Hematopoietic multipotent progenitor cell treated with erythropoietin and hydrocortisone succinate and interleukin-3 and kit ligand, for 8 days (in vitro differentiated cells): ENCODE data around the gene KCP.

Experiments used
- DNase-seq: peaks from one replicate; pipeline ENCODE4 v3.0.0-alpha.2; 2015

The KCP gene

DNA sequence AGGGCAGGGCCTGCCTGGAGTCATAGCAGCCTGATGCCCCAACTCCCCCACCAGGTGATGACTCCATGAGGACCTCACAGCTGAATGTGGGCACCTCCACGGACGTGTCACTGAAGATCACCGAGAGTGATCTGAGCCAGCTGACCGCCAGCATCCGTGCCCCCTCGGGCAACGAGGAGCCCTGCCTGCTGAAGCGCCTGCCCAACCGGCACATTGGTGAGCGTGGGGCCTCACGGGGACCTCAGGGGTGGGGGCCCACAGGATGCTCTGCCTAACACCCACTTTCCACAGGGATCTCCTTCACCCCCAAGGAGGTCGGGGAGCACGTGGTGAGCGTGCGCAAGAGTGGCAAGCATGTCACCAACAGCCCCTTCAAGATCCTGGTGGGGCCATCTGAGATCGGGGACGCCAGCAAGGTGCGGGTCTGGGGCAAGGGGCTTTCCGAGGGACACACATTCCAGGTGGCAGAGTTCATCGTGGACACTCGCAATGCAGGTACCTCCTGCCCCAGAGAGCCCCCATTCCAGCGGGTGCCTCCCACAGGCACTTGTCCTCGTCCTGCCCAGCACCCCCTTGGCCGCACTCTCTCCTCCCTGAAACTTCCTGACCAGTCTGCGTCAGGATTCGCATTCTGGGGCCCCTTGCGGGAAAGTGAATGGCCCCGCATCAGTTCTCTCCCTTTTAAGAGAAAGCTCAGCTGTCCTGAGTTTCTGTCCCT, 57.8 kb downstream of the KCP start:
- DNase-seq: no peak

DNA sequence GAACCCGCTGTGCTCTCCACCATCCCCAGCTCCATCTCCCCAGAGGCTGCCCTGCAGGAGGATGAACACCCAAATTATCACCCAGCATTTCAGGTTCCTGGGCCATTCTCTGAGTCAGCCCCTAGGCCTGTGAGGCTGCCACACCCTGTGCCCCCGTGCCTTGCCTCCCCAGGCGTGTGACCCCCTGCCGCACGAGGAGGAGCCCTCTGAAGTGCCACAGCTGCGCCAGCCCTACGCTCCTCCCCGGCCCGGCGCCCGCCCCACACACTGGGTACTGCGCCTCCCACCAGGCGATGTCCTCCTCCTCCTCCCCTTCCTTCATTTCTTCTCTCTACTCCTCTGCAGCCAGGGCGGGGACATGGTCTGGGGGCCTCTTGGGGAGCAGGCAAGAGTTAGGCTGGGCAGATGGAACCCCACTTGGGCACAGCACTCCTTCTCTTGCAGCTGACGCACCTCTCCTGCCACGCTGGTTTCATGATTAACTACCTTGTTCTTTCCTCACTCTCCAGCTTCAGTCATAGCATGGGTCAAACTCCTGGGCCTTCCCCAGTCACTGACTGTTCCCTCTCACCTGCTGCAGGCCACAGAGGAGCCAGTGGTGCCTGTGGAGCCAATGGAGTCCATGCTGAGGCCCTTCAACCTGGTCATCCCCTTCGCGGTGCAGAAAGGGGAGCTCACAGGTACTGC, 60.6 kb downstream of the KCP start:
- DNase-seq: no peak

DNA sequence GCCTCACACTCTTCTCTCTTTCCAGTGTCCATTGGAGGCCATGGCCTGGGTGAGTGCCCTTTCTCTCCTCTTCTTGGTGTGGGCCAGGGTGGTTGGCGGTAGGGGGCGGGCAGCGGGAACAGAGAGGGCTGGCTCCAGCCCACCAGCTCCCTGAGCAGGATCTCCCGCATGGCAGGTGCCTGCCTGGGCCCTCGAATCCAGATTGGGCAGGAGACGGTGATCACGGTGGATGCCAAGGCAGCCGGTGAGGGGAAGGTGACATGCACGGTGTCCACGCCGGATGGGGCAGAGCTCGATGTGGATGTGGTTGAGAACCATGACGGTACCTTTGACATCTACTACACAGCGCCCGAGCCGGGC, 61.4 kb downstream of the KCP start:
- DNase-seq: no peak

DNA sequence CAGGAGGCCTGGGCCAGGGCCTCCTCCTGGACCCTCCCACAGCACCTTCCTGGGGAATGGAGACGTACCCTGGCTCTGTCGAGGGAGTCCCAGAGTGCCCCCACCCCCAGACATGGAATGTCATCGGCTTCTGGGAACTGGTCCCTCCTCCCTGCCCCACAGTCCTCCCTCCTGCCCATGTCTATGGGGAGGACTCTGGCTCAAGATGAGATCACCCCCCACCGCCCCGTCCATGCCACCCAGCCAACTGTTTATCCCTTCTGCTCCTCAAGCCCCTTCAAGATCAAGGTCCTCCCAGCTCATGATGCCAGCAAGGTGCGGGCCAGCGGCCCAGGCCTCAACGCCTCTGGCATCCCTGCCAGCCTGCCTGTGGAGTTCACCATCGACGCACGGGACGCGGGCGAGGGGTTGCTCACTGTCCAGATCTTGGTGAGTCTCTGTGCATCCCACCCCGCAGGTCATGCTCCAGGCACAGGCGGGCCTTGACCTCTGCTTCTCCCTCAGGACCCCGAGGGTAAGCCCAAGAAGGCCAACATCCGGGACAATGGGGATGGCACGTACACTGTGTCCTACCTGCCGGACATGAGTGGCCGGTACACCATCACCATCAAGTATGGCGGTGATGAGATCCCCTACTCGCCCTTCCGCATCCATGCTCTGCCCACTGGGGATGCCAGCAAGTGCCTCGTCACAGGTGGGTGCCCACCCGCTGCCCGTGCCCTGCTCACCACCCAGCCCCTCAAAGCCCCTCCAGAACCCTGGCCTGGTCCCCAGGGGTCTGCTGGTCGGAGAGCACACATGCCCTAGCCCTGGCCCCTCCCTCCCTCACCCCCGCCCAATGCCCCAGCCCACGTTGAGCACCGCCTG, 62.0 kb downstream of the KCP start:
- no peak for DNase-seq

DNA sequence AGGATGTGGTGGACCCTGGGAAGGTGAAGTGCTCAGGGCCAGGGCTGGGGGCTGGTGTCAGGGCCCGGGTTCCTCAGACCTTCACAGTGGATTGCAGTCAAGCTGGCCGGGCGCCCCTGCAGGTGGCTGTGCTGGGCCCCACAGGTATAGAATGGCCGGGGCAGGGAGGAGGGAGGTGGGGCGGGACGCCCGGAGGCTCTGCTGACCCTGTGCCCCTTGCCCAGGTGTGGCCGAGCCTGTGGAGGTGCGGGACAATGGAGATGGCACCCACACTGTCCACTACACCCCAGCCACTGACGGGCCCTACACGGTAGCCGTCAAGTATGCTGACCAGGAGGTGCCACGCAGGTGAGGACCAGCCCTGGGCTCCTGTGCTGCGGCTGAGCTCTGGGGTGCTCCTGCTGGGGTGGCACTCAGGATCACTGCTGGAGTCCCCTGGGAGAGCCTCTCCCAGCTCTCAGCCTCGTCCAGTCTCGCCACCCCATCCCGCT, 62.7 kb downstream of the KCP start:
- DNase-seq: no peak

DNA sequence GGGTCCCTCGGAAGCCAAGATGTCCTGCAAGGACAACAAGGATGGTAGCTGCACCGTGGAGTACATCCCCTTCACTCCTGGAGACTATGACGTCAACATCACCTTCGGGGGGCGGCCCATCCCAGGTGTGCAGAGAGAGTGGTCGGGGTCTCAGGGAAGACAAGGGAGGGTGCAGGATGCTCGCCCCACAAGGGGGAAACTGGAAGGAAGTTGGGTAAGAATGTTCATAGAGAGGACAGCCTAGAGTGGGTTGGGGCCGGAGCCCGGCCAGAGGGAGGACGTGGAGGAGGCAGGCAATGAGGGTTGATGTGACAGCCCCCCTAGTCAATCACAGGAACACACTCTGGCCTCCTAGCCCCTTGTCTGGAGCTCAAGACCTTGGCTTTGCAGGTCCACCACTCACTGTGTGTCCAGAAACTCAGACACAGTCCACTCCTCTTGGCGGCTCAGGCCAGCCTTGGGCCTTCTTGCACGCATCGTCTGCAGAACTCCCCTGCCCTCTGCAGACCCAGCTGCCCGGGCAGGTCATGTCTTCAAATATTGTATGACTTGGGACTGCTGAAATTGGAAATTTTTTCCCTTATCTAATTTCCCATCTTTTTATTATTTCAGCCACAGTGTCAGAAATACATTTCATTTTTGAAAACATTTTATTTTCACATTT, 63.6 kb downstream of the KCP start:
- no peak for DNase-seq

DNA sequence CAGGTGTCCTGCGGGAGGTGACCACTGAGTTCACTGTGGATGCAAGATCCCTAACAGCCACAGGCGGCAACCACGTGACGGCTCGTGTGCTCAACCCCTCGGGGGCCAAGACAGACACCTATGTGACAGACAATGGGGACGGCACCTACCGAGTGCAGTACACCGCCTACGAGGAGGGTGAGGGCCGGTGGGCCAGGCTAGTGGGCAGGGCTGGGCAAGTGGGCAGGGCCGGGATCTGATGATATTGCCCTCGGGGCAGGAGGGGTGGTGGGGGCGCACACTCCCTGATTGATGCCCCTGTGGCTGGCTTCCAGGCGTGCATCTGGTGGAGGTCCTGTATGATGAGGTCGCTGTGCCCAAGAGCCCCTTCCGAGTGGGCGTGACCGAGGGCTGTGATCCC, 64.5 kb downstream of the KCP start:
- DNase-seq: no peak

DNA sequence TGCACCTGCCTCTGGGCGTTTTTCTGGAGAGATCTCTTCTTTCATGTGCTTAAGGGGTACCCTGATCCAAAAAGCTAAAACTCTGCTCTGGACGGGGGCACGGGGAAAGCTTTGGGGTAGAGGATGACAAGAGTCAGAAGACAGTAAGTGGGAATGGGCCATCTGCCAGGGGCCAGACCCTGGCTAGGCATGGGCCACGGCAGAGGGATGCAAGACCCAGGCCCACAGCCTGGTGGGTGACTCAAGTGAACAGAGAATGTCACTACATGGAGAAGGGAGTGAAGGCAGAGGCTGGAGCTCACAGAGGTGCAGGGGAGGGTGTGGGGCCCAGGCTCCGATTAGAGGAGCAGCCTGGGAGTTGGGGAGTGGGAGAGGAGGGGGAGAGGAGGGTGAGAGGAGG, 65.0 kb downstream of the KCP start:
- DNase-seq: no peak

DNA sequence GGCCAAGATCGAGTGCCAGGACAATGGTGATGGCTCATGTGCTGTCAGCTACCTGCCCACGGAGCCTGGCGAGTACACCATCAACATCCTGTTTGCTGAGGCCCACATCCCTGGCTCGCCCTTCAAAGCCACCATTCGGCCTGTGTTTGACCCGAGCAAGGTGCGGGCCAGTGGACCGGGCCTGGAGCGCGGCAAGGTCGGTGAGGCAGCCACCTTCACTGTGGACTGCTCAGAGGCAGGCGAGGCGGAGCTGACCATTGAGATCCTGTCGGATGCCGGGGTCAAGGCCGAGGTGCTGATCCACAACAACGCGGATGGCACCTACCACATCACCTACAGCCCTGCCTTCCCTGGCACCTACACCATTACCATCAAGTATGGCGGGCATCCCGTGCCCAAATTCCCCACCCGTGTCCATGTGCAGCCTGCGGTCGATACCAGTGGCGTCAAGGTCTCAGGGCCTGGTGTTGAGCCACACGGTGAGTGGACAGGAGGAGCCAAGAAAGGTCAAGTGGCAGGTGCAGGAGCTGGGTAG, 65.7 kb downstream of the KCP start:
- no peak for DNase-seq

DNA sequence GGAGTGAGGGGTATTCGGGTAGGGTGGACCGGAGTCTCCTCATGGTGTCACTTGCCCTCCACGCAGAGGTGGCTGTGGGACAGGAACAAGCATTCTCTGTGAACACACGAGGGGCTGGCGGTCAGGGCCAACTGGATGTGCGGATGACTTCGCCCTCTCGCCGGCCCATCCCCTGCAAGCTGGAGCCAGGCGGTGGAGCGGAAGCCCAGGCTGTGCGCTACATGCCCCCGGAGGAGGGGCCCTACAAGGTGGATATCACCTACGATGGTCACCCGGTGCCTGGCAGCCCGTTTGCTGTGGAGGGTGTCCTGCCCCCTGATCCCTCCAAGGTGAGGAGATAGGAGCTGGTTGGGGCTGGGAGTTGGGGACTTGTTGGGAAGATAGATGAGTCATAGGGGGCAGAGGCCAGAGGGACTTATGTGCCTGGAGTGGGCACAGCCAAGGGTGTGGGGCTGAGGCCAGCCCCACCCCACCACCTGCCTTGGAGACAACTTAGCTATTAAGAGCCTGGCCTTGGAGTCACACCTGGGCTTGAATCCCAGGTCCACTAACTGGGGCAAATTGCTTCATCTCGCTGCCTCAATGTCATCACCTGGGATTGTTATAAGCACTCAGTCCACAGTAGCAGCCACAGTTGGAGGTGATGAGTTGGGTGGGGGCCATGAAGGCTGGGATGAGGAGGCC, 66.4 kb downstream of the KCP start:
- no peak for DNase-seq

DNA sequence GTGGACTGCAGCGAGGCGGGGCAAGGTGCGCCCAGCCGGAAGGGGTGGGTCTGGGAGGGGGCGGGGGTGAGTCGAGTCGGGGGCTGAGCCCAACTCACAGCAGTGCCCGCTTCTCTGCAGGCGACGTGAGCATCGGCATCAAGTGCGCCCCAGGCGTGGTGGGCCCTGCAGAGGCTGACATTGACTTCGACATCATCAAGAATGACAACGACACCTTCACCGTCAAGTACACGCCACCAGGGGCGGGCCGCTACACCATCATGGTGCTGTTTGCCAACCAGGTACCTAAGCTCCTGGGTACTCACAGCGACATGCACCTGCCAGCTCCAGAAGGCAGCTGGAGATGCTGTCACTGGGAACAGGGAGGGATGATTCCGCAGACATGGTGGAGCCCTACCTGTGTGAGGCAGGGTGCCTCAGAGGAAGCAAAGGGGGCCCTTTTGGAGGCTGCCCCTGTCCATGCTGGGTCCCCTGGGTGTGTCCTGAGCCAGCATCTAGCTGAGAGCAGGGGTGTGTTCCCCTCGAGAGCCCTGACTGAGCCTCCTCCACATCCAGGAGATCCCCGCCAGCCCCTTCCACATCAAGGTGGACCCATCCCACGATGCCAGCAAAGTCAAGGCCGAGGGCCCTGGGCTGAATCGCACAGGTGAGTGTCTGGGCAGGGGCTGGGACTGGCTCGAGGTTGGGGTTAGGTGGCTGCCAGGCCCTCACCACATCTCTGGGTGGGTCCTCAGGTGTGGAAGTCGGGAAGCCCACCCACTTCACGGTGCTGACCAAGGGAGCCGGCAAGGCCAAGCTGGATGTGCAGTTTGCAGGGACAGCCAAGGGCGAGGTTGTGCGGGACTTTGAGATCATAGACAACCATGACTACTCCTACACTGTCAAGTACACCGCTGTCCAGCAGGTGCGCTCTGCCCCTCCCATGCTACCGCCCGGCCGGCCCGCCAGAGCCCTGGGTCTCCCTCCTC, 67.6 kb downstream of the KCP start:
- DNase-seq: no peak

DNA sequence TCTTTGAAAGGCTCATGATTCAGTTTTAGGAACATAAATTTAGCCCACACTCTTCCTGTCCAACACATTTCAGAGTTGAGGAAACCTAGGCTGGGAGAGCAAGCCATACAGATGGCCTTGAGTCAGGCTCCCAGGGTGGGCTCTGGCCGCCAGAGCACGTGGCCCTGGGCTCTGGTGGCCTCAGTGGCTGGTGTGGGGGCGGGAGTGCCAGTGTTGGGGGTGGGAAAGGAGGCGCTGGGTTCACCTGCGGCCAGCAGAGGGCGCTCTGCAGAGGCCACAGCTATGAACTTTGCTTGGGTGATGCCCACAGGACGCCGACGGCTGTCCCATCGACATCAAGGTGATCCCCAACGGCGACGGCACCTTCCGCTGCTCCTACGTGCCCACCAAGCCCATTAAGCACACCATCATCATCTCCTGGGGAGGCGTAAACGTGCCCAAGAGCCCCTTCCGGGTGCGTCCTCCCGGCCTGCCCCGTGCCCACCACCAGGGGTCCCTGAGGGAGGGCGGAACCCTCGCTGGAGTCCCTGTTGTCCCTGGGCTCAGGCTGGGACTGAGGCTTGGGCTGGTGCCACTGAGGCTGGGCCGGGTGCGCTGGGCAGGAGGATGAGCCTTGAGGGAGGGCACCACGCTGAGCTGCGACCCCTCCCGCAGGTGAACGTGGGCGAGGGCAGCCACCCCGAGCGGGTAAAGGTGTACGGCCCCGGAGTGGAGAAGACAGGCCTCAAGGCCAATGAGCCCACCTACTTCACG, 68.4 kb downstream of the KCP start:
- DNase-seq: peak; percentile 64

DNA sequence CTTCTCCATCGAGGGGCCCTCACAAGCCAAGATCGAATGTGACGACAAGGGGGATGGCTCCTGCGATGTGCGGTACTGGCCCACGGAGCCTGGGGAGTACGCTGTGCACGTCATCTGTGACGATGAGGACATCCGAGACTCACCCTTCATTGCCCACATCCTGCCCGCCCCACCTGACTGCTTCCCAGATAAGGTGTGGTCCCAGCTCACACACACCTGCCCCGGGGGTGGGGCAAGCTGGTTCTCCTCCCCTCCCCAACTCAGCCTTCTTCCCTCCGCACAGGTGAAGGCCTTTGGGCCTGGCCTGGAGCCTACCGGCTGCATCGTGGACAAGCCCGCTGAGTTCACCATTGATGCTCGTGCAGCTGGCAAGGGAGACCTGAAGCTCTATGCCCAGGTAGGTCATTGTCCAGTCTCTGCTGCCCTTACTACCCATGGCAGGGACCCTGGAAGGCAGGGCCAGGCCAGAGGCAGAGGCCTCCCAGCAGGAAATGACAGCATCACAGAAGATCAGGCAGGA, 69.3 kb downstream of the KCP start:
- no peak for DNase-seq

DNA sequence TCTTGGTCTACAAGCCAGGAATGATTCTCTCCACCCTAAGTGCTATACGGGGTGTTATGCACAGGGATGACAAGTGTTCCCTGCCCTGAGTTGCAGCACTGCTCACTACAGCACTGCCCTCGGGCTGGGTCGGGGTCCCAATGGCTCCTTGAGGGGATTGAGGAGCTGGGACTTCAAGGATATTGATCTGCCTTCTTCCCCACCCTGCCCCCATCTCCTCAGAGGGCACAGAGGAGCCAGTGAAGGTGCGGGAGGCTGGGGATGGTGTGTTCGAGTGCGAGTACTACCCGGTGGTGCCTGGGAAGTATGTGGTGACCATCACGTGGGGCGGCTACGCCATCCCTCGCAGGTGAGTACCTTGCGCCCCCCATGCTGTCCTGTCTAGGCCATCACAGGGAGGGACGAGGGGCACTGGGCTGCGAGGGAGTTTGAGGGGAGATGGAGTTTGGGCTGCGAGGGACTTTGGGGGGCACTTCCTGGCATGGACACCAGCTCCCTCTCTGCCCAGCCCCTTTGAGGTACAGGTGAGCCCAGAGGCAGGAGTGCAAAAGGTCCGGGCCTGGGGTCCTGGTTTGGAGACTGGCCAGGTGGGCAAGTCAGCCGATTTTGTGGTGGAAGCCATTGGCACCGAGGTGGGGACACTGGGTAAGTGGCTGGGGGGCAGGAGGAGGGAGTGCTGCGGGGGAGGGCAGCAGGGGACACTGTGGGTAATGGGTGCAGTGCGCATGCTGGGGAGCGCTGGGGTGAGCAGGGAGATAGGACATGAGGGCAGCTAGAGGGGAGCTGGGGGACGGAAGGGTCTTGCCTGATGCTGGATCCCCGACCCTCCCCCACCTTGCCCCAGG, 70.0 kb downstream of the KCP start:
- DNase-seq: no peak

DNA sequence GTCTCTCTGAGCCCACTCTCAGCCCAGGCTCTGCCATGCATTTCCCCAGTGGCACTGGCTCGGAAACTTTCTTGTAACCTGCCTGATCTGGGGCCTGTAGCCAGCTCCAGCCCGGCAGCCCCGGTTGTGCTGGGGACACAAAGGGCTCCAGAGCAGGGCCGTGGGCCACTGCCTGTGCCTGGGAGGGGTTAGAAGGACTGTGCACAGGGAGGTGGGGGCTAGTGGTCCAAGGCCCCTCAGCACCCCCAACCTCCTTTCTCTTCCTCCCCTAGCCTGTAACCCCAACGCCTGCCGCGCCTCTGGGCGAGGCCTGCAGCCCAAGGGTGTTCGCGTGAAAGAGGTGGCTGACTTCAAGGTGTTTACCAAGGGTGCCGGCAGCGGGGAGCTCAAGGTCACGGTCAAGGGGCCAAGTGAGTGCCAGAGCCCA, 70.7 kb downstream of the KCP start:
- DNase-seq: no peak

DNA sequence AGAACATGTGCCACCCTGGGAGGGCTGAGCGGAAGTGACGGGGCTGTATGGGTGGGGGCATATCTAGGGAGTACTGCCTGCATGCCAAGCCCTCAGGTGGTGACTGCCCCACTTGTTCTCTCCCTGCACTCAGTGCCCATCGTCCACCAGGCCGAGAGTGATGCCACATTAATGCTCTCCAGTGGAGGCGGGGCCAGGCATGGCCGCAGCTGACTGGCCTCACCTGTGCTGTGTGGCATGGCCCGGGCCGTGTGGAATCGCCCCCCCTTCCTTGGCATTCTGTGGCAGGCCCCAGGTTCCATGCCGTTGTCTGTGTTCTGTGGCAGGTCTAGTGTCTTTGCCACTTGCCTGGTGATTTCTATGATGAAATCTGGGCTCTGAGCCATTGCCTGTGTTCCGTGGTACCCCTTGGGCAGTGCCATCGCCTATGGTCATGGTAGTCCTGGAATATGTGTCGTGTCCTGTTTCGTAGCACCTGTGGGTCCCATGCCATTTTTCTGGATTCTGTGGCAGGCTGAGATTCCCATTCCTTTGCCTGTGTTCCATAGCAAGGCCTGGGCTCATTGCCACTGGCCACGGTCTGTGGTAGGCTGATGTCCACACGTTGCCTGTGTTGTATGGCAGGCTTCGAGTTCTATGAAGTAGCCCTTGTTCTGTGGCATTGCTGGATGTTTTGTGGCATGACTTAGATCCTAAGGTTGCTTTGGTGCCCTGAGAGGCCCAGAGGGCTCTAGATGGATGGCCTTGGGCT, 71.4 kb downstream of the KCP start:
- DNase-seq: no peak

DNA sequence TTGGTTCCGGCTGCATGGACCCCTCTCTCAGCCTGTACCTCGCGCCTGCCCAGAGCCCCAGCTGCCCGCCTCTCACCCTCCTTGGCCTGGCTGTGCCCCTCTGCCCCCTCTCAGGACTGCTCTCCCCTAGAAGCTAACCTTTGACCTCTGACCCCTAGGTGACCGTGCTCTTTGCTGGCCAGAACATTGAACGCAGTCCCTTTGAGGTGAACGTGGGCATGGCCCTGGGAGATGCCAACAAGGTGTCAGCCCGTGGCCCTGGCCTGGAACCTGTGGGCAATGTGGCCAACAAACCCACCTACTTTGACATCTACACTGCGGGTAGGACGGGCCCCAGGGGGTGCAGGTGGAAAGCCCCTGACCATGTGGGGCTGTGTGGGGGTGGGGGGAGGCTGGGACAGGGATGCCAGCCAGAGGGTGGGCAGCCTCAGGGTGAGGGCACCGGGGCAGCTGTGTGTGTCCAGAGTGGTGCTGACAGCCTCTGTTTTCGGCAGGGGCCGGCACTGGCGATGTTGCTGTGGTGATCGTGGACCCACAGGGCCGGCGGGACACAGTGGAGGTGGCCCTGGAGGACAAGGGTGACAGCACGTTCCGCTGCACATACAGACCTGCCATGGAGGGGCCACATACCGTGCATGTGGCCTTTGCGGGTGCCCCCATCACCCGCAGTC, 72.3 kb downstream of the KCP start:
- no peak for DNase-seq

DNA sequence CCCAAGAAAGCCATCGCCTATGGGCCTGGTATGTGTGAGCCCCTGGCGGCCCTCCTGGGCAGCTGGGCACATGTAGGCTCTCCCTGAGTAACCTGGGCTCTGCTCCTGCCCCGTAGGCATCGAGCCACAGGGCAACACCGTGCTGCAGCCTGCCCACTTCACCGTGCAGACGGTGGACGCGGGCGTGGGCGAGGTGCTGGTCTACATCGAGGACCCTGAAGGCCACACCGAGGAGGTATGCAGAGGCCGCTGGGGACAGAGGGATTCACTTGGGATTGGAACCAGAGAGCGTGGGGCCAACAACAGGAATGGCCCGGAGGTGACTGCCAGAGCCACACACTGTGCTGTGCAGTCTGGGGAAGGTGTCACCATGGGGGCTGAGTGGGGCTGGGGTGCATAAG, 73.0 kb downstream of the KCP start:
- no peak for DNase-seq
